ENCODE data around the gene BACE1.
"Not testable (repeated sequence)": the region's sequence is repeated elsewhere in the genome, so short reads cannot be mapped to it uniquely, and the experiment has no call there.

Gene BACE1

DNA sequence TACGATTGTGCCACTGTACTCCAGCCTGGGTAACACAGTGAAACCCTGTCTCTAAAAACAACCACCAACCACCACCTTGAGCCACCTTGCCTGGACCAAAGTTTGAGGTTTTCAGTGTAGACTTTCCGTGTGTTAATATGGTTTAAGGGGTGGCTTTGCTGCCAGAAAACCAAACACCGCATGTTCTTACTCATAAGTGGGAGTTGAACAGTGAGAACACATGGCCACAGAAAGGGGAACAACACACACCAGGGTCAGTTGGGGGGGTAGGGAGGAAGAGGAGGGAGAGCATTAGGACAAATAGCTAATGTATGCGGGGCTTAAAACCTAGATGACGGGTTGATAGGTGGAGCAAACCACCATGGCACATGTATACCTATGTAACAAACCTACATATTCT is 43.9 kb downstream of the BACE1 start:
- not testable (repeated sequence) for DNase-seq

DNA sequence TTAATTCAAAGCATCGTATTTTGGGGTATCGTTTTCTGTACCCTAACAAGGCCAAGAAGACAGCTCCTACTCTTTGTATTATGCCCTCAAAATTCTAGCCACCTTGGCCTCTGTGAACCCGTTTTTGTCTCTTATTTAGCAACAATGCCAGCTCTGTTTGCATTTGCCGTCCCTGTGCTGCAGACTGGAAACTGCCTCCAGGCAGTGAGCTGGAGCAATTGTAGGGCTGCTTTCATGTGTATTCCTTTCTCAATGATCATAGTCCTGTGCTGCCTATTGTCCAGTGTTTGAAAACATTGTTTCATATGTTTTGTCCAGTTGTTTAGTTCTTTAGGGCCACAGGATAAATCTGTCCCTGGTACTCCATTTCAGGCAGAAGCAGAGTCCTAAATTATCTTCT is 44.8 kb downstream of the BACE1 start:
- no peak for DNase-seq

DNA sequence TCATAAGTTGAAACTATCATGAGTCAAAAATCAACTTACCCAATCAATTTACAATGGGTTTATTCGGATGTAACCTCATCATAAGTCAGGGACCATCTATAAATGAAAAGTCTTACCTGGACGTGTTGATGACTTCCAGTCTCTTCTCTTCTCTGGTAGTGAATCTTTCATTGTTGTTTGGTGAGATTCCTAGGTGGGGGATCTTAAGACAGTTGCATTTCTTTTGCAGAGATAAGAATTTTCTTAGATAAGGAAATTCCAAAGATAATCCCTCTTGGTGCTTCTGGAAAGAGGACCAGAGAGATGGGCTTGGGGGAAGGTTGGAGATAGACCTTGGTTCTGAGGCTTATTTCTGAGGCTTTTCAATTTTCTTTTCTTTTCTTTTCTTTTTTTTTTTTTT is 46.2 kb downstream of the BACE1 start:
- no peak for DNase-seq

DNA sequence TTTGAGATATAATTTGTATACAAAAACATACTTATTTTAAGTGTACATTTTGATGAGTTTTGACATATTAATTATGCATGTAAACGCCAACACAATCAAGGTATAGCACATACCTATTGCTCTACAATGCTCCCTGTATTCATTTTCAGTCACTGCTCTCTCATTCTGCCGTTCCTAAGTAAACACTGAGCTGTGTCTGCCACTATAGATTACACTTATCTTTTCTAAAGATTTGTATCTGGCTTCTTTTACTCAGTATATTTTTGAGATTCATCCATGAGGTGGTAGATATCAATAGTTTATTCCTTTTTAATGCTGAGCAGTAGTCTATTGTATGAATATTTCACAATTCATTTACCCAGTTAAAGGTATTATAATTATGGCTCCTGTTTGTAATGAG is 50.3 kb downstream of the BACE1 start:
- DNase-seq = no peak

DNA sequence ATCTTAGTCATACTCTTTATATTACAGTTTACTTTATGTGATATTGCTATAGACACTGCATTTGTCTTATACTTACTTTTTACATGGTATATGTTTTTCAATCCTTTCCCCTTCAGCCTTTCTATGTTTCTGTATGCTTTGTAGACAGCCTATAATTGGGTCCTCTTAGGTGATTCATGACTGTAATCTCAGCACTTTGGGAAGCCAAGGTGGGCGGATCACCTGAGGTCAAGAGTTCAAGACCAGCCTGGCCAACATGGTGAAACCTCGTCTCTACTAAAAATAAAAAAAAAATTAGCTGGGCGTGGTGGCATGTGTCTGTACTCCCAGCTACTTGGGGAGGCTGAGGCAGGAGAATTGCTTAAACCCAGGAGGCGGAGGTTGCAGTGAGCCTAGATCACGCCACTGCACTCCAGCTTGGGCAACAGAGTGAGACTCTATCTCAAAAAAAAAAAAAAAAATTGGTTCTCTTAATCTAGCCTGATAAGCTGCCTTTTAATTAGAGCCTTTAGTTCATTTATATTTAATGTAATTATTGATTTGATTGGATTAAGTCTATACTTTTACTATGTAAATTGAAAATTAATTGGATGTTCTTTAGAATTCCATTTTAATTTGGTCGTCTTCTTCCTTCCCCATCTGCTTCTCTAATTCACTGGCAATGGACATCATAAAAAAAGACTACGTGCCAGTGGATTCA is 51.3 kb downstream of the BACE1 start:
- DNase-seq = not testable (repeated sequence)

DNA sequence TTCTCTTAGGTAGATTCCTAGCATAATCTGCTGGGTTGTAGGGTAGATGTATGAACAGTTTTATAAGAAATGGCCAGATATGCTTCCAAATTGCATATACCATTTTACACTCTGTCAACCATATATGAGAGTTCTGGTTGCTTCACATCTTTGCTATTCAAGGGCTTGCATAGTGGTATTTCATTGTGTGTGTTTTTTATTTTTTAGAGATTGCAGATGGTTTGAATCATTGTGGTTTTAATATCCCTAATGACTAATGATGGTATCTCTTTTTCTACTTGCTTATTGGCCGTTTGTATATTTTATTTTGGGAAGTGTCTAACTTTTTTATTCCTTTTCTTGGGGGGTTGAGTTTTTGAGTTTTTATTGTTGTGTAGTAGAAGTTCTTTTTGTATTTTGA is 56.6 kb downstream of the BACE1 start:
- no peak for DNase-seq

DNA sequence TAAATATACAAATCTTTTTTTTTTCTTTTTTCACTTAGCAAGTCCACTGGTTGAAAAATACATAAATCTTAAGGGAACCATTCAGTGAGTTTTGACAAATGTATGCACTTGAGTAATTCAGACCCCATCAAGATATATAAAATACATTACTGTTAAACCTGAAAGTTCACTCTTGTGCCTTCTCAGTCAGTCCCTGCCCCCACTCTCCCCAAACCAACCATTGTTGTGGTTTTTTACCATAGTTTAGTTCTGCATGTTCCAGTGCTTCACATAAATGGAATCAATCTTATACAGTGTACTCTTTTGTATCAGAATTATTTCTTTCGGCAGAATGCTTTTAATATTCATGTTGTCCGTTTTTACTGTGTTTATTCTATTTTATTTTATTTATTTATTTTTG is 57.5 kb downstream of the BACE1 start:
- no peak for DNase-seq

DNA sequence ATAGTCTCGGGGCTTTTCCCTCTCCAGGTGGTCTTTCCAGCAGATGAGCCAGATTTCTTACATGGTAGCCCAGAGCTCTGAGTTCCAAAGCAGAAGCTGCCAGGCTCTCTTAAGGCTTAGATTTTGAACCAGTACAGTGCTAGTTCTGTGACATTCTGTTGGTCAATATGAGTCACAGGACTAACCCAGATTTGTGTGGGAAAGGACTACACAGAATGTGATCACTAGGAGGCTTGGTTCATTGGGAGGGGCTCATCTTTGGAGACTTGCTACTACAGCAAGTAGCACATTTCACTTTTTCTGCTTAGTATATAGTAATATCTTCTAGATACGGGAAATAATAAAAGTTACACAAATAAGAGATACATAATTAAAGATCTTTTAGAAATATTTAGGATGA is 59.5 kb downstream of the BACE1 start:
- DNase-seq = no peak

DNA sequence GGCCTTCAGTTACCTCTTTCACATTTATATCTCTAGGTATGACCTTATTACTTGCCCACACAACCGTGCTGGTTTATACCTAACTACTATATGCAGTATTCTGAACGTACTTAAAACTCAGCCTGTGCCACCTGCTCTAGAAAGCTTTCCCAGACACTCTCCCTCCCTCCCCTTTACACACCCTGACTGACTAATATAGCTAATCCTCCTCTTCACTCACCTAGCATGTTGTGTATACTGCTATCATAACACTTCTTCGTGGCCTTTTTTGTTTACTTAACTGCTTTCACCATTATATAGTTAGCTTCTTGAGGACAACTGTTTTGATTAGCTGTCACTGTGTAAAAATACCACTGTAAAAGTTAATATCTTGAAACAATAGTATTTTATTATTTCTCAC is 60.1 kb downstream of the BACE1 start:
- no peak for DNase-seq

DNA sequence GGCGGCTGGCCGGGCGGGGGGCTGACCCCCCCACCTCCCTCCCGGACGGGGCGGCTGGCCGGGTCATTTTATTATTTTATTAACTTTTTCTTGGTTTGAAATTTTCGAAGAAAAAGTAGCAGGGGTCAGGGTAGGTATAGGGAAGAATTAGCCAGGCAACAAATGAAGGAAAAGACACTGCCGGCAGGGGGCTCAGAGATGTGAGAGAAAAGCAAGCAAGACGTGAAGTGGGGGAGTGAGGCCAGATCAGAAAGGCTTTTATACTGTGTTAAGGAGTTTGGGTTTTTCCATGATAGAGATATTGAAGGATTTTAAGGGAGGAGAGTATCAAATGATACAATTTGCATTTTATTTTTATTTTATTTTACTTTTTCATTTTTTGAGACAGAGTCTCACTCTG is 64.5 kb downstream of the BACE1 start:
- no peak for DNase-seq

DNA sequence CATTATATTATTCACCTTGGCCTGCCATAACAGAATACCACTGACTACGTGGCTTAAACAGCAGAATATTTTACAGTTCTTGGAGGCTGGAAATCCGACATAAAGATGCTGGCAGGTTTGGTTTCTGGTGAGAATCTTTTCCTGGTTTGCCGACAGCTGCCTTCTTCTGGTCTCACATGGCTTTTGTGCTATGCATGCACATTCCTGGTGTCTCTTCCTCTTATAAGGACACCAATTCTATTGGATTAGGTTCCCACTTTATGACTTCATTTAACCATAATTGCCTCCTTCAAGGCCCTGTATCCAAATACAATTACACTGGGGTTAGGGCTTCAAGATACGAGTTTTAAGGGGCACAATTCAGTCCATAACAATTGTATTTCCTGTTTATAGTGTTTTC is 66.5 kb downstream of the BACE1 start:
- DNase-seq = no peak

DNA sequence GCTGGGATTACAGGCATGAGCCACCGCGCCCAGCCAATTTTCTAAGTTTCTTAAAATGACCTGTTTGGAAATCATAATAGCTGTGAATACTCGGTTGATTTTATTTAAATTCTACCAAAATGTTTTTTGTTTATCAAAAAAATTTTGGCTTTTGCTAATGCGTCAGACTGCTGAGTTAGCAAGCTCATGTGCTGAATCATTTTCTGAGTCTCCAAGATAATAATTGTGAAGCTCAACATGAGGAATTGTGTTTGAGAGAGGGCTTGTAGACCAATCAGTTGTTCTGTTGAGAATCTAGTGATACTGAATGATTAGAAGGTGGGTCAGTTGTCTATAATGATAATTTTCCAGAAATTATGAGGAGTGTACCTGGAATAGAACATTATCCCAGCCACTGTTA is 67.7 kb downstream of the BACE1 start:
- no peak for DNase-seq

DNA sequence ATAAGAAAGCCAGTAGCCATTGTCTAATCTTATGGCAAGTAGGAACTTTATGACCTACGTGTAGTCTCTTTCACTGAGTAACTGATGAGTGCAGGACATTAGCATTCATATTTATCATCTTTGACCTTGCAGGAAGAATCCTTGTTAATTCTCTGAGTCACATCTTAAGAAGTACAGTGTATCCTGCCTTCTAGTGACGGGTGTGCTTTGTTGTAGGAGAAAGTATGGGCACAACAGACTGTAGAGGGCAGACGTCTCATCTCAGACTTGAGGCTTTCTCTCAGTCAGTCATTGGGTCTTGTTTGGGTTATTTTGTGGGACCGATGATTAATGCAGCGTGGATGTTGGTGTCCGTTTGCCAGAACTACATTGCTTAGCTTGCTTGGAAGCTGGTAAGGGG is 76.8 kb downstream of the BACE1 start:
- DNase-seq = no peak

DNA sequence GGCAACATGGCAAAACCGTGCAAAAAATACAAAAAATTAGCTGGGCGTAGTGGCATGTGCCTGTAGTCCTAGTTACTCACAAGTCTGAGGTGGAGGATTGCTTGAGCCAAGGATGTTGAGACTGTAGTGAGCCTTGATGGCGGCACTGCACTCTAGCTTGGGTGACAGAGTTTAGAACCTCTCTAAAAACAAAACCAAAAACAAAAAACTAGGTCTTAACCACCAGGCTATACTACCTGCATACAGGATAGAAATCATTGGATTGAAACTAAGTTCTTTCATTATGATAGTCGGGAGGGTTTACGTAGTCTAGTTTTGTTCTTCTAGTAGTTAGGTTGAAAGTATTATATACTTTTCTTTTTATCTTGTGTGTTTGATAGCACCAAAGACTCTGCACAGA is 77.8 kb downstream of the BACE1 start:
- no peak for DNase-seq

Data from effector CD4-positive, alpha-beta T cell (primary cell).